K562 (cell line): ENCODE measurements around the gene ZNF32. TPM values are rescaled to one million over a fixed set of nuclear protein-coding genes. Genes with fewer than 3 reads are reported as not detected.

Source experiments
- CEBPG ChIP-seq, 3 experiments: fragments of 200-800 bp in 1 of 3; sonication (Bioruptor generic) in 1 of 3; sonication (generic) in 1 of 3; formaldehyde crosslinking in 1 of 3; IDR thresholded peaks in 2 of 3; conservative IDR thresholded peaks in 1 of 3; 2 replicates each; pipeline versions ENCODE4 v1.6.1 to v1.8.0; 2016 to 2022; ENCODE audit warnings: missing compliant biosample characterization in 2 of 3, missing genetic modification characterization in 2 of 3, mild to moderate bottlenecking in 1 of 3, missing genetic modification reagents in 1 of 3
- CHCHD3 ChIP-seq: fragments of 250-450 bp; sonication (Bioruptor Pico); IDR thresholded peaks from 2 replicates; pipeline ENCODE4 v2.1.2; 2022; ENCODE audit warnings: mild to moderate bottlenecking
- CHD1 ChIP-seq: fragments of 200-600 bp; sonication (generic); IDR thresholded peaks from one replicate; pipeline ENCODE4 v1.6.1; 2012; ENCODE audit warnings: mild to moderate bottlenecking, moderate library complexity, low read length, inconsistent platforms
- CREB3L1 ChIP-seq: fragments of 450-650 bp; IDR thresholded peaks from 2 replicates; pipeline ENCODE4 v1.6.1; 2014; ENCODE audit warnings: low read depth, mild to moderate bottlenecking, moderate library complexity, borderline replicate concordance
- IRF9 ChIP-seq: fragments of 450-650 bp; IDR thresholded peaks from 2 replicates; pipeline ENCODE4 v1.6.1; 2016; ENCODE audit warnings: missing biosample characterization, missing genetic modification characterization
- MAZ ChIP-seq, 2 experiments: fragments of 450-650 bp in 1 of 2; sonication (generic) in 1 of 2; formaldehyde crosslinking; IDR thresholded peaks in 1 of 2; conservative IDR thresholded peaks in 1 of 2; 2 replicates each; pipeline versions ENCODE4 v1.4.0 to v1.5.0; 2020; ENCODE audit warnings: mild to moderate bottlenecking in 1 of 2, missing genetic modification reagents in 1 of 2
- MEF2A ChIP-seq: IDR thresholded peaks from 2 replicates; pipeline ENCODE4 v1.6.1; 2011; ENCODE audit warnings: low read depth, mild to moderate bottlenecking, low read length, moderate library complexity; ENCODE audit not compliant: control insufficient read depth
- NBN ChIP-seq: fragments of 450-650 bp; IDR thresholded peaks from 2 replicates; pipeline ENCODE4 v1.6.1; 2016; ENCODE audit warnings: low read depth, mild to moderate bottlenecking
- NFIC ChIP-seq: fragments of 450-650 bp; IDR thresholded peaks from 2 replicates; pipeline ENCODE4 v1.6.1; 2017; ENCODE audit warnings: mild to moderate bottlenecking, inconsistent platforms
- NRF1 ChIP-seq, 2 experiments: fragments of 450-650 bp; IDR thresholded peaks in 1 of 2; conservative IDR thresholded peaks in 1 of 2; 2 replicates each; pipeline ENCODE4 v1.6.1; 2014; ENCODE audit warnings: mild to moderate bottlenecking in 2 of 2
- RUNX1 ChIP-seq: sonication (generic); IDR thresholded peaks from 2 replicates; pipeline ENCODE4 v1.6.1; 2016; ENCODE audit warnings: antibody characterized with exemption, low read depth
- SMAD3 ChIP-seq: fragments of 450-650 bp; formaldehyde crosslinking; conservative IDR thresholded peaks from 2 replicates; pipeline ENCODE4 v1.4.0; 2020; ENCODE audit warnings: mild to moderate bottlenecking
- SMARCC2 ChIP-seq: fragments of 450-650 bp; IDR thresholded peaks from 2 replicates; pipeline ENCODE4 v1.6.1; 2017; ENCODE audit warnings: antibody characterized with exemption, moderate library complexity, mild to moderate bottlenecking, low read depth
- SPI1 ChIP-seq: IDR thresholded peaks from 2 replicates; pipeline ENCODE4 v1.6.1; 2011; ENCODE audit warnings: low read depth, low read length, control low read depth, borderline replicate concordance
- ZBTB33 ChIP-seq: sonication (generic); formaldehyde crosslinking; IDR thresholded peaks from 2 replicates; pipeline ENCODE4 v1.8.1; 2023; ENCODE audit warnings: mild to moderate bottlenecking, missing genetic modification reagents
- ZC3H8 ChIP-seq: fragments of 450-650 bp; IDR thresholded peaks from 2 replicates; pipeline ENCODE4 v1.6.1; 2017
- ZNF57 ChIP-seq: fragments of 450-650 bp; formaldehyde crosslinking; IDR thresholded peaks from 2 replicates; pipeline ENCODE4 v1.4.0; 2020; ENCODE audit warnings: mild to moderate bottlenecking, moderate library complexity
- ZNF589 ChIP-seq: fragments of 200-800 bp; sonication (Bioruptor generic); IDR thresholded peaks from 2 replicates; pipeline ENCODE4 v1.6.1; 2016; ENCODE audit warnings: low read depth, missing genetic modification characterization, missing compliant biosample characterization
- polyA plus RNA-seq, 8 experiments: library from polyadenylated mRNA; depleted of rRNA in 4 of 8; stranded (reverse) in 5 of 8; unstranded in 3 of 8; fragments of >200 nt; fragmentation: Nextera tagmentation in 2 of 8; fragmentation: Illumina TruSeq in 1 of 8; extraction: Ambion mirVana in 2 of 8; extraction: Trizol in 1 of 8; gene quantifications; 2 replicates each; pipeline versions ENCODE4 v1.2.1 to v1.2.3, GENCODE V29; 2011 to 2014; ENCODE audit warnings: inconsistent platforms in 1 of 8, missing spikeins in 1 of 8
- total RNA-seq, 7 experiments: library from RNA; depleted of rRNA in 6 of 7; stranded (reverse); fragments of >200 nt in 6 of 7; fragmentation: Illumina TruSeq in 2 of 7; extraction: Trizol in 2 of 7; gene quantifications; 2 replicates each; pipeline versions ENCODE4 v1.2.1 to v1.2.3, GENCODE V29; 2011 to 2021; ENCODE audit warnings: low replicate concordance in 1 of 7
- TF ChIP-seq, protein P1 (sequence below), 2 experiments: fragments of 450-650 bp; IDR thresholded peaks; 2 replicates each; pipeline ENCODE4 v1.6.1; 2018; ENCODE audit warnings: mild to moderate bottlenecking in 2 of 2, low read depth in 1 of 2; ENCODE audit not compliant: partially characterized antibody in 2 of 2

Gene ZNF32
- total and polyA plus RNA-seq, 9 of the 15 experiments (the other 6 are each of a cell fraction or from before 2014, with no cell fraction given) = 17.3 to 57.0 (median 26.3) TPM

DNA sequence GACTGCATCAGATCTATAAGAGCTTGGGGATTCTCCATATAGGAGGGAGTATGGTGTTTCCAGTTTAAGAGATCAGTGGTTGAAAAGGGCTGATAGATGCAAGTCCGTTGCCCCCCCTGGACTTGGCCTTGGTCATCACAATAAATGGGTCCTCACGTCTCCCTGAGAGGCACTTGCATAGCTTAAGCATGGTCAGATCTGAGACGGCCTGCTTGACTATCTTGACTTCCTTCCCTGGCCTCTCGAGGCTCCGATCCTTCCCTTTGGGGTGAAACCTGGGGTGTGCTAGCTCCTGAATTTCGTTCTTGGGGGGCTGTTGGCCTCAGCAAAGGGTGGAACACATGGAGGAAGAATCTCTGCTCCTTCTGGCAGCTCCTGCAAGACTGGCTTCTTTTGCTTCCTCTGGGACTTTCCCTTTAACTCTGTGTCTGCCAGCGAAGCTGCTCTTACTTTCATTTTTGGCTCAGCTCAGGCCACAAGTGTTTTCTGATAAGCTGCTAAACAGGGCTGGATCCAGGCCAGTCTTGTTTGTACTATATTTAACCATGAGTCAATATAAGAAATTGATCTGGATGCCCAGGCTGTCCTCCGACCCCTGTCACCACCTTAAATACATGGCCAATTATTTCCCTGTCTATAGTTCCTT lies 53.6 kb downstream of the ZNF32 start (continued):
- TF ChIP-seq ZBTB33 (no peak), NFIC (peak; percentile 58; the same call in 1 of the 2 replicates), IRF9 (tag) (peak; percentile 31; the same call in 1 of the 2 replicates), MEF2A (0 out of 2 replicates have a peak, but pooled peaks have one; percentile 42), CHD1 (no peak), CHCHD3 (CRISPR knock-in tag) (no peak), ZNF57 (CRISPR knock-in tag) (no peak), CREB3L1 (no peak), ZNF589 (CRISPR knock-in tag) (no peak), MAZ (CRISPR knock-in tag; conservative IDR thresholded peaks at IDR 0.05 in 1 of 2, IDR thresholded peaks at IDR 0.05 in 1 of 2) (peak in 1 of 2 experiments; percentile 45; a peak in 1 of 4 replicates), SMAD3 (CRISPR knock-in tag) (no peak), SMARCC2 (0 out of 2 replicates have a peak, but pooled peaks have one; percentile 41), RUNX1 (no peak), SPI1 (0 out of 2 replicates have a peak, but pooled peaks have one; percentile 29), NRF1 (conservative IDR thresholded peaks at IDR 0.05 in 1 of 2, IDR thresholded peaks at IDR 0.05 in 1 of 2) (0 out of 4 replicates have a peak, but pooled peaks of 1 of the 2 experiments have one; percentile 17), NBN (no peak), ZC3H8 (no peak), CEBPG (CRISPR knock-in tag; IDR thresholded peaks at IDR 0.05) (no peak), CEBPG (tag; conservative IDR thresholded peaks at IDR 0.05 in 1 of 2, IDR thresholded peaks at IDR 0.05 in 1 of 2) (no peak)
- TF ChIP-seq, protein P1, sequence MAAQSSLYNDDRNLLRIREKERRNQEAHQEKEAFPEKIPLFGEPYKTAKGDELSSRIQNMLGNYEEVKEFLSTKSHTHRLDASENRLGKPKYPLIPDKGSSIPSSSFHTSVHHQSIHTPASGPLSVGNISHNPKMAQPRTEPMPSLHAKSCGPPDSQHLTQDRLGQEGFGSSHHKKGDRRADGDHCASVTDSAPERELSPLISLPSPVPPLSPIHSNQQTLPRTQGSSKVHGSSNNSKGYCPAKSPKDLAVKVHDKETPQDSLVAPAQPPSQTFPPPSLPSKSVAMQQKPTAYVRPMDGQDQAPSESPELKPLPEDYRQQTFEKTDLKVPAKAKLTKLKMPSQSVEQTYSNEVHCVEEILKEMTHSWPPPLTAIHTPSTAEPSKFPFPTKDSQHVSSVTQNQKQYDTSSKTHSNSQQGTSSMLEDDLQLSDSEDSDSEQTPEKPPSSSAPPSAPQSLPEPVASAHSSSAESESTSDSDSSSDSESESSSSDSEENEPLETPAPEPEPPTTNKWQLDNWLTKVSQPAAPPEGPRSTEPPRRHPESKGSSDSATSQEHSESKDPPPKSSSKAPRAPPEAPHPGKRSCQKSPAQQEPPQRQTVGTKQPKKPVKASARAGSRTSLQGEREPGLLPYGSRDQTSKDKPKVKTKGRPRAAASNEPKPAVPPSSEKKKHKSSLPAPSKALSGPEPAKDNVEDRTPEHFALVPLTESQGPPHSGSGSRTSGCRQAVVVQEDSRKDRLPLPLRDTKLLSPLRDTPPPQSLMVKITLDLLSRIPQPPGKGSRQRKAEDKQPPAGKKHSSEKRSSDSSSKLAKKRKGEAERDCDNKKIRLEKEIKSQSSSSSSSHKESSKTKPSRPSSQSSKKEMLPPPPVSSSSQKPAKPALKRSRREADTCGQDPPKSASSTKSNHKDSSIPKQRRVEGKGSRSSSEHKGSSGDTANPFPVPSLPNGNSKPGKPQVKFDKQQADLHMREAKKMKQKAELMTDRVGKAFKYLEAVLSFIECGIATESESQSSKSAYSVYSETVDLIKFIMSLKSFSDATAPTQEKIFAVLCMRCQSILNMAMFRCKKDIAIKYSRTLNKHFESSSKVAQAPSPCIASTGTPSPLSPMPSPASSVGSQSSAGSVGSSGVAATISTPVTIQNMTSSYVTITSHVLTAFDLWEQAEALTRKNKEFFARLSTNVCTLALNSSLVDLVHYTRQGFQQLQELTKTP (IDR thresholded peaks at IDR 0.05; ENCODE audit: low read depth in 1 of 2, partially characterized antibody in 2 of 2) = no peak
